SU-DHL-6 (cell line): ENCODE data around the gene C1orf21.

Experiments
- EZH2phosphoT487 ChIP-seq: fragments of 200-600 bp; sonication (generic), shearing (Covaris generic); conservative IDR thresholded peaks from 2 replicates; pipeline ENCODE4 v1.6.1; 2018; ENCODE audit warnings: mild to moderate bottlenecking, antibody characterized with exemption, low read length, moderate library complexity, mixed read lengths
- TF ChIP-seq, protein P1 (sequence below): fragments of 200-600 bp; sonication (generic); IDR thresholded peaks from one replicate; pipeline ENCODE4 v1.5.1; 2017; ENCODE audit warnings: antibody characterized with exemption, mild to moderate bottlenecking, low read length, moderate library complexity; ENCODE audit not compliant: insufficient read depth, poor library complexity, severe bottlenecking

DNA sequence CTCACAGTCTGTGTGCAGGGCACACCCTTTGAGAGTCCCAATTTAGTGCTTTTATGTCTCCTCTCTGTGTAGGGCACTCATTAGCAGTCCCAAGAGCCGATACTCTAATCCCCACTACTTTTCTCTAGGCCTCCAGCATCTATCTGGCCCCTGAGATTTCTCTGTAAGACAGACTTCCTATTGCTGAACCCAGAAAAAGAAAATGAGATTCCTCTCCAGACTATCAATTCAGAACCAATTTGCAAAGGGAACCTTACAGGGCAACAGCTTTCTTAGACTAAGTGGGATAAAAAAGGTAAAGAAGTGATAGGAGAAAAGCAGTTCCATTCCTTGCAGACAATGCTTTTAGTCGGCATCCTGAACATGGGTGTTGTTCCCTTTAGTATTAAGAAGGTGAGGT is 195.6 kb downstream of the C1orf21 start:
- TF ChIP-seq, protein P1, sequence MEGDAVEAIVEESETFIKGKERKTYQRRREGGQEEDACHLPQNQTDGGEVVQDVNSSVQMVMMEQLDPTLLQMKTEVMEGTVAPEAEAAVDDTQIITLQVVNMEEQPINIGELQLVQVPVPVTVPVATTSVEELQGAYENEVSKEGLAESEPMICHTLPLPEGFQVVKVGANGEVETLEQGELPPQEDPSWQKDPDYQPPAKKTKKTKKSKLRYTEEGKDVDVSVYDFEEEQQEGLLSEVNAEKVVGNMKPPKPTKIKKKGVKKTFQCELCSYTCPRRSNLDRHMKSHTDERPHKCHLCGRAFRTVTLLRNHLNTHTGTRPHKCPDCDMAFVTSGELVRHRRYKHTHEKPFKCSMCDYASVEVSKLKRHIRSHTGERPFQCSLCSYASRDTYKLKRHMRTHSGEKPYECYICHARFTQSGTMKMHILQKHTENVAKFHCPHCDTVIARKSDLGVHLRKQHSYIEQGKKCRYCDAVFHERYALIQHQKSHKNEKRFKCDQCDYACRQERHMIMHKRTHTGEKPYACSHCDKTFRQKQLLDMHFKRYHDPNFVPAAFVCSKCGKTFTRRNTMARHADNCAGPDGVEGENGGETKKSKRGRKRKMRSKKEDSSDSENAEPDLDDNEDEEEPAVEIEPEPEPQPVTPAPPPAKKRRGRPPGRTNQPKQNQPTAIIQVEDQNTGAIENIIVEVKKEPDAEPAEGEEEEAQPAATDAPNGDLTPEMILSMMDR, result no peak
- TF ChIP-seq EZH2phosphoT487, result no peak
